Measurements from ENCODE around the gene DUSP10. TPM values are rescaled to one million over a fixed set of nuclear protein-coding genes. Genes with fewer than 3 reads are reported as not detected.

The DUSP10 gene
- total RNA-seq, 4 donors from 2014 or later, result 1.6 to 7.2 (median 4.9) TPM

DNA sequence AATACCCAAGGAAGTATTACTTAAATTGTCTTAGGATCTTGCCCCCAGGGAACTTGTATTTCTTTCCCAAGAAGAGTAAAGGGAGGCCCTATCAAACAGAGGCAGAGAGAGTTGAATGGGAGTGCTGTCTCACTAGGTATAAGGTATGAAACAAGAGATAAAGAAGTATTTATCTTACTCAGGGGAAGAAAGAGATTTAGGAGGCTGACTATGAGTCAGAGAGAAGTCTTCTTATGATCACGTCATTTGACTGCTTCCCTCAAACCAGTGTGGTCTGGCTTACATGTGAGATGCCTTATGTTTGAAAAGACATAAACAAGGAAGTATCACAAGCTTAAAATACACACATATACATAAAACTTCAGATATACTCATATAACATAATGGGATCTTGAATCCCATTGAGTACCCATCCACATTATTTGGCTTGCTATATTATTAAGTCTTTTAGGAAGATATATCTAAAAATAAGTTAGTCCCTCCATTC, 29.6 kb downstream of the DUSP10 start:
- 44 to 57% methylated on average over 1 of the region's 1 CpG for whole genome bisulfite sequencing, 2 donors (ENCODE audit: low coverage in 1 of 2)
- no peak overlapping the region for H3K4me3 ChIP-seq
- H3K9me3 ChIP-seq, result no peaks in the 10 kb centered on the region
- TF ChIP-seq POLR2A (IDR thresholded peaks at IDR 0.05) (no peak), EP300 (IDR thresholded peaks at IDR 0.05; ENCODE audit: low read depth) (no peak)
- no peaks in the 10 kb centered on the region for H3K27me3 ChIP-seq
- H3K4me1 ChIP-seq, result peaks cover 26 to 97% (median 44%) of the 10 kb centered on the region in 4 donors
- H3K36me3 ChIP-seq, result no peaks in the 10 kb centered on the region
- intact Hi-C loops (cut with DNase I; ENCODE audit: low total_unique reads) (no loop called here), in situ Hi-C loops (cut with MboI; ENCODE audit: low pct_ligation_motif_present in 1 of 4, low pct_unique_long_range_greater_than_20kb in 1 of 4, low sequenced_read_pairs in 3 of 4) (no loop called here)
- no peak for DNase-seq
- peak overlapping the region; percentile 71 to 79 (median 74) for H3K27ac ChIP-seq

DNA sequence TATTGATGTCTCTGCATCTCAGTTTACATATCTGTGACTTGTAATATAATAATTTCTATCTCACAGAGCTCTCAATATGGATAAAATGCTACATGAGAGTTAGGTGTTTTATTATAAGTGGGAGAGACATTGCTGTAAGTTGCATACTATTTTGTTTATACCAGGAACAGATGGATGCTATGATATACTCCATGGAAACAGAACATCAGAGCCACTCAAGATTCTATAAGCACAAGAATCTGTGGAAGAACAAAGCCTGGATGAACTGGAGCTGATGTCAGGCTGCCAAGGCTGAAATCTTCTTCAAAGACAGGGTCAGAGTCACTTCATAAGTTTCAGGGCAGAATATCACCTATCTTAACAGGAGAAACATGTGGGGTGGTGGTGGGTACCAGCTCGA, 30.2 kb downstream of the DUSP10 start:
- 50 to 91% methylated on average over 1 of the region's 1 CpG for WGBS, 2 donors (ENCODE audit: low coverage in 1 of 2)
- intact Hi-C loops (cut with DNase I; ENCODE audit: low total_unique reads), result no loop called here
- no peak for TF ChIP-seq EP300 (IDR thresholded peaks at IDR 0.05; ENCODE audit: low read depth)
- TF ChIP-seq, protein P1, sequence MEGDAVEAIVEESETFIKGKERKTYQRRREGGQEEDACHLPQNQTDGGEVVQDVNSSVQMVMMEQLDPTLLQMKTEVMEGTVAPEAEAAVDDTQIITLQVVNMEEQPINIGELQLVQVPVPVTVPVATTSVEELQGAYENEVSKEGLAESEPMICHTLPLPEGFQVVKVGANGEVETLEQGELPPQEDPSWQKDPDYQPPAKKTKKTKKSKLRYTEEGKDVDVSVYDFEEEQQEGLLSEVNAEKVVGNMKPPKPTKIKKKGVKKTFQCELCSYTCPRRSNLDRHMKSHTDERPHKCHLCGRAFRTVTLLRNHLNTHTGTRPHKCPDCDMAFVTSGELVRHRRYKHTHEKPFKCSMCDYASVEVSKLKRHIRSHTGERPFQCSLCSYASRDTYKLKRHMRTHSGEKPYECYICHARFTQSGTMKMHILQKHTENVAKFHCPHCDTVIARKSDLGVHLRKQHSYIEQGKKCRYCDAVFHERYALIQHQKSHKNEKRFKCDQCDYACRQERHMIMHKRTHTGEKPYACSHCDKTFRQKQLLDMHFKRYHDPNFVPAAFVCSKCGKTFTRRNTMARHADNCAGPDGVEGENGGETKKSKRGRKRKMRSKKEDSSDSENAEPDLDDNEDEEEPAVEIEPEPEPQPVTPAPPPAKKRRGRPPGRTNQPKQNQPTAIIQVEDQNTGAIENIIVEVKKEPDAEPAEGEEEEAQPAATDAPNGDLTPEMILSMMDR (IDR thresholded peaks at IDR 0.05), result no peak
- DNase-seq, result no peak
- Histone ChIP-seq H3K4me1 (peaks cover 26 to 97% (median 39%) of the 10 kb centered on the region in 4 donors), H3K36me3 (no peaks in the 10 kb centered on the region), H3K4me3 (no peak overlapping the region), H3K27me3 (no peaks in the 10 kb centered on the region), H3K9me3 (no peaks in the 10 kb centered on the region), H3K27ac (peak overlapping the region; percentile 71 to 79 (median 74))
- in situ Hi-C loops (cut with MboI; ENCODE audit: low pct_ligation_motif_present in 1 of 4, low pct_unique_long_range_greater_than_20kb in 1 of 4, low sequenced_read_pairs in 3 of 4), result no loop called here

DNA sequence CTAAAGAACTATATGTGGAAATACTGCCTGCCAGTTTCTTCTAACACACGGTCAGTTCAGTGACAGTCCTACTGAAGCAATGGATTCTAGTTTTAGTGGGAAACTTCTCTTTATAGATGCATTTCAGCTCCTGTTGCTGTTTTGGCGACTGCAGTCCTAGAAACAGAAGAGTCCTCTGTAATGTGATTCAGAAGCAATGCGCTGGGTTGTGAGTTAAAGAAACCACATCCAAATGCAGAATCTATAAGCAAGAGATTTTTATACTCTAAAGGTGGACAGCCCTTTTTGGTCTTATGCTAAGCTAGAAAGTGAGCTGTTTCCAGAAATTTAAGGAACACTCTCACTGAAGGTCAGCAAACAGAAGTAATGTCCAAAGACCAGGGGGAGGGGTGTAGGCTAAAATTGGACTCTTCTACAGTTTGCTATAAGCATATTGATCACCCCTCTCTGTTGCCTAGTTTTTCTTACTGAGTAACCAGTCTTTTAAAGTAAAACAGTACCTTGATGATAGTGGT, 30.8 kb downstream of the DUSP10 start:
- peak overlapping the region; percentile 71 to 79 (median 74) for H3K27ac ChIP-seq
- no peak overlapping the region for H3K4me3 ChIP-seq
- intact Hi-C loops (cut with DNase I; ENCODE audit: low total_unique reads) (no loop called here), in situ Hi-C loops (cut with MboI; ENCODE audit: low pct_ligation_motif_present in 1 of 4, low pct_unique_long_range_greater_than_20kb in 1 of 4, low sequenced_read_pairs in 3 of 4) (no loop called here)
- WGBS, 2 donors (ENCODE audit: low coverage in 1 of 2), result 41 to 64% methylated on average over 2 to 3 of the region's 3 CpGs
- peaks cover 21 to 95% (median 38%) of the 10 kb centered on the region in 4 donors for H3K4me1 ChIP-seq
- TF ChIP-seq POLR2AphosphoS5 (IDR thresholded peaks at IDR 0.05) (no peak), EP300 (IDR thresholded peaks at IDR 0.05; ENCODE audit: low read depth) (no peak), POLR2A (IDR thresholded peaks at IDR 0.05) (no peak)
- TF ChIP-seq, protein P1 (IDR thresholded peaks at IDR 0.05), result no peak
- no peaks in the 10 kb centered on the region for H3K27me3 ChIP-seq
- H3K36me3 ChIP-seq, result no peaks in the 10 kb centered on the region
- DNase-seq, result no peak
- H3K9me3 ChIP-seq, result no peaks in the 10 kb centered on the region

DNA sequence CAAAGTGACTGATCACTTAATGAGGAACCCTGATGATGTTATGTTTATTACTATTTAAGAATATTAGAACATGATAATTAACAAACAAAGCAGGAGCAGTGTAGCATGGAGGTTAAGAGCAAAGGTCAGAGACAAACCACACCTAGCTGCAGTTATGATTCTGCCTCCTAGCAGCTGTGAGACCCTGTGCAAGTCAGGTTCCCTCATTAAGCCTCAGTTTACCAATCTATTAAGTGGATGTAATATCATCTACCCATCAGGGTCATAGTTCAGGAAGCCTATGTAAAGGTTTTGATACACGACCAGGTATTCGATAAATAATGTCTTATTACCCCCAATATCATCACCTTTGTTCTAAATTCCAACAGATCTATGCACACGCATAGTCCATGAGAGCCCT, 32.0 kb downstream of the DUSP10 start:
- H3K27ac ChIP-seq, result peak overlapping the region; percentile 71 to 79 (median 74)
- no peak overlapping the region for H3K4me3 ChIP-seq
- no peaks in the 10 kb centered on the region for H3K36me3 ChIP-seq
- intact Hi-C loops (cut with DNase I; ENCODE audit: low total_unique reads) (no loop called here), in situ Hi-C loops (cut with MboI; ENCODE audit: low pct_ligation_motif_present in 1 of 4, low pct_unique_long_range_greater_than_20kb in 1 of 4, low sequenced_read_pairs in 3 of 4) (no loop called here)
- 75 to 87% methylated on average over 3 of the region's 3 CpGs for WGBS, 2 donors (ENCODE audit: low coverage in 1 of 2)
- H3K4me1 ChIP-seq, result peaks cover 12 to 84% (median 33%) of the 10 kb centered on the region in 4 donors
- no peak for DNase-seq
- no peaks in the 10 kb centered on the region for H3K27me3 ChIP-seq
- no peak for TF ChIP-seq POLR2AphosphoS5 (IDR thresholded peaks at IDR 0.05)
- no peak for TF ChIP-seq EP300 (IDR thresholded peaks at IDR 0.05; ENCODE audit: low read depth)
- TF ChIP-seq, protein P1 (IDR thresholded peaks at IDR 0.05), result no peak
- TF ChIP-seq POLR2A (IDR thresholded peaks at IDR 0.05), result no peak
- H3K9me3 ChIP-seq, result no peaks in the 10 kb centered on the region

DNA sequence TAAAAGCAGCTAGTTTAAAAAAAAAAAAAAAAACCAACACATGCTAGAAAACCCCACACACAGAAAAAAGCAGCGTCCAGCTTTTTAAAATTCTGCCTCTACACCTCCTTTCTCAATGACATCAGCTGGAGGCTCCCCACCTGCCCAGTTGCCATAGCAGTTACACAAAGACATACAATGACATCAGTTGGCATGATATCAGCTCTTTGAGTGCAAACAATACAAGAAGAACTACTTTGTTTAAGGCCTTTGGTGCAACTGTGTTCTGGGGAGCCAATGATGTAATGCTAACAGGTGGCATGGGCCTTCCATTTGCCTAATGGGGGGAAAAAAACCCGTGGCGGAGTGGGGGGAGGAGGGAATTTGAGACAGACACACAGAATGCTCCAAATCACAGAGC, 32.9 kb downstream of the DUSP10 start:
- WGBS, 2 donors (ENCODE audit: low coverage in 1 of 2), result 17 to 29% methylated on average over 3 of the region's 3 CpGs
- in situ Hi-C loops (cut with MboI; ENCODE audit: low pct_ligation_motif_present in 1 of 4, low pct_unique_long_range_greater_than_20kb in 1 of 4, low sequenced_read_pairs in 3 of 4), result no loop called here
- peaks cover 12 to 80% (median 34%) of the 10 kb centered on the region in 4 donors for H3K4me1 ChIP-seq

More for the DNA sequence above, 32.9 kb downstream of the DUSP10 start:
- Histone ChIP-seq H3K9me3 (no peaks in the 10 kb centered on the region), H3K27ac (peak overlapping the region; percentile 71 to 79 (median 74)), H3K27me3 (no peaks in the 10 kb centered on the region), H3K4me3 (no peak overlapping the region), H3K36me3 (no peaks in the 10 kb centered on the region)
- intact Hi-C loops (cut with DNase I; ENCODE audit: low total_unique reads), result no loop called here
- DNase-seq, result peak; percentile 28
- TF ChIP-seq EP300 (IDR thresholded peaks at IDR 0.05; ENCODE audit: low read depth) (peak; percentile 73), POLR2A (IDR thresholded peaks at IDR 0.05) (no peak), POLR2AphosphoS5 (IDR thresholded peaks at IDR 0.05) (peak; percentile 52 to 70 (median 64))
- TF ChIP-seq, protein P1 (IDR thresholded peaks at IDR 0.05), result no peak
